ENCODE data around the gene ADSS2. TPM values are rescaled to one million over a fixed set of nuclear protein-coding genes. Genes with fewer than 3 reads are reported as not detected.

Gene ADSS2
- total and polyA plus RNA-seq, 2 of the 4 experiments (the other 2 are of a cell fraction): 14.9 to 30.1 TPM

- Histone ChIP-seq H3K4me1 (ENCODE audit: control insufficient read depth, insufficient read depth, low read length) (peaks cover 9% of the 10 kb centered on the region), H3K79me1 (ENCODE audit: low read depth in 1 of 2, low read length in 2 of 2) (no peaks in the 10 kb centered on the region), H2BK20ac (ENCODE audit: low read depth, low read length) (peak overlapping the region; percentile 73), H4K91ac (ENCODE audit: insufficient read depth, low read depth, low read length) (peak overlapping the region; percentile 8; the same call in 1 of the 2 replicates), H2AK9ac (replicated peaks; ENCODE audit: low read depth, low read length, poor library complexity) (no peak overlapping the region), H2BK120ac (ENCODE audit: low read depth, low read length) (peak overlapping the region; percentile 70; the same call in 1 of the 2 replicates), H3K9me1 (ENCODE audit: insufficient read depth, low read length) (no peaks in the 10 kb centered on the region), H3K14ac (replicated peaks; ENCODE audit: low read depth, low read length) (peak overlapping the region; percentile 10), H2AK5ac (ENCODE audit: low read depth, low read length) (no peak overlapping the region), H3K4ac (ENCODE audit: low read depth, low read length) (peak overlapping the region; percentile 62), H3K36me3 (ENCODE audit: control insufficient read depth, insufficient read depth, low read length) (no peaks in the 10 kb centered on the region), H2BK15ac (ENCODE audit: low read depth, low read length) (peak overlapping the region; percentile 2; the same call in 1 of the 3 replicates), H3K9ac (ENCODE audit: low read depth, low read length) (peak overlapping the region; percentile 57; the same call in 1 of the 2 replicates), H3K27me3 (ENCODE audit: control insufficient read depth, insufficient read depth, low read length) (no peaks in the 10 kb centered on the region), H3K18ac (ENCODE audit: low read depth, low read length) (peak overlapping the region; percentile 69), H3K27ac (ENCODE audit: insufficient read depth, low read length) (peak overlapping the region; percentile 92), H2BK5ac (ENCODE audit: low read depth, low read length, poor library complexity, severe bottlenecking) (peak overlapping the region; percentile 97), H3K23ac (ENCODE audit: low read depth, low read length) (peak overlapping the region; percentile 69; the same call in 1 of the 2 replicates), H3K4me3 (ENCODE audit: insufficient read depth, low read depth, low read length) (peak overlapping the region; percentile 34), H3K4me2 (ENCODE audit: low read depth, low read length) (peak overlapping the region; percentile 83), H3K9me3 (ENCODE audit: control insufficient read depth, insufficient read depth, low read length) (no peaks in the 10 kb centered on the region), H4K20me1 (ENCODE audit: insufficient read depth, low read length) (no peaks in the 10 kb centered on the region), H4K8ac (ENCODE audit: low read depth in 2 of 2, low read length in 2 of 2) (peak overlapping the region; percentile 39 to 68; a peak in 3 of 4 replicates), H4K5ac (ENCODE audit: low read depth, low read length) (peak overlapping the region; percentile 72), H2AFZ (replicated peaks; ENCODE audit: low read length, poor library complexity) (peak overlapping the region; percentile 85), H3K56ac (ENCODE audit: extremely low read depth, insufficient read depth, low read length) (peak overlapping the region; percentile 35; the same call in 1 of the 2 replicates)
- DNase-seq (peak; percentile 86), ATAC-seq (ENCODE audit: low read depth) (peak; percentile 95)
- in situ Hi-C loops (cut with MboI; ENCODE audit: low sequenced_read_pairs) (no loop called here), dilution Hi-C loops (cut with HindIII; ENCODE audit: low sequenced_read_pairs, unreplicated experiment) (no loop called here), intact Hi-C loops (cut with micrococcal nuclease) (no loop called here)
- TF ChIP-seq USF2 (IDR thresholded peaks at IDR 0.05; ENCODE audit: low read depth, low read length) (no peak), MXI1 (IDR thresholded peaks at IDR 0.05; ENCODE audit: borderline replicate concordance, low read depth, low read length) (no peak), CEBPB (IDR thresholded peaks at IDR 0.05; ENCODE audit: low read depth, low read length) (no peak), NFE2L2 (IDR thresholded peaks at IDR 0.05; ENCODE audit: low read depth, low read length) (no peak)
- BruUV-seq (replicated peaks): no TSS peak
- ChIA-PET CTCF (interaction anchor here (0.8 kb wide), 2 partner anchors 13 to 53 kb away, joined by 3 read pairs; no protein-coding TSS in a partner anchor), POLR2A (ENCODE audit: unreplicated experiment) (interaction anchor here (0.6 kb wide), 1 partner anchor 272 kb away, joined by 13 read pairs; no protein-coding TSS in a partner anchor)
- WGBS, 2 experiments (ENCODE audit: extremely low coverage in 2 of 2, insufficient read length in 1 of 2): no CpG with 5 or more reads among the region's 5 CpGs
Observed at GRCh38 chr1:244361764-244362473, 89.8 kb downstream of the ADSS2 start.

Other genes with a start within 250 kb of the ADSS2 start
- gene CATSPERE, start 9.4 kb upstream of the ADSS2 start, total RNA-seq (2012; rRNA removed): 0.18 and 0.28 TPM in 2 replicates
- 0.07 and 0.13 TPM in 2 replicates for gene CATSPERE, start 9.4 kb upstream of the ADSS2 start, polyA plus RNA-seq (2012; rRNA removed)
- 43.6 and 69.4 TPM in 2 replicates for gene DESI2, start 201.2 kb upstream of the ADSS2 start, total RNA-seq (2012; rRNA removed)
- gene DESI2, start 201.2 kb upstream of the ADSS2 start, polyA plus RNA-seq (2012; rRNA removed): 14.7 and 19.0 TPM in 2 replicates

Data from IMR-90 (cell line).